ENCODE measurements around the gene RFX8.

DNA sequence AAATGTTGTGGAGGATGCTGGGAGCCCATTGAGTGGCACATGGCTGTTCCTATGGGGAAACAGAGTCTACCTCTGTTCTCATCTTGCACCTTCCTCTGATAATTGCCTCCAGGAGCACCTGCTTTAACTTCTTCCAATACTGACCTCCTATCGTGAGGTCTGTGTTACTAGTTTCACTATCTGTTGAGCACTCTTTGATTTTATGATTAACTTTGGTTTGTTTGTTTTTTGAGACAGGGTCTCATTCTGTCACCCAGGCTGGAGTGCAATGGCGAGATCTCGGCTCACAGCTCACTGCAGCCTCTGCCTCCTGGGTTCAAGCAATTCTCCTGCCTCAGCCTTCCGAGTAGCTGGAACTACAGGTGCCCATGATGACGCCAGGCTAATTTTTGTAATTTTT lies 12.1 kb upstream of the RFX8 start:
- TF ChIP-seq, protein P1, sequence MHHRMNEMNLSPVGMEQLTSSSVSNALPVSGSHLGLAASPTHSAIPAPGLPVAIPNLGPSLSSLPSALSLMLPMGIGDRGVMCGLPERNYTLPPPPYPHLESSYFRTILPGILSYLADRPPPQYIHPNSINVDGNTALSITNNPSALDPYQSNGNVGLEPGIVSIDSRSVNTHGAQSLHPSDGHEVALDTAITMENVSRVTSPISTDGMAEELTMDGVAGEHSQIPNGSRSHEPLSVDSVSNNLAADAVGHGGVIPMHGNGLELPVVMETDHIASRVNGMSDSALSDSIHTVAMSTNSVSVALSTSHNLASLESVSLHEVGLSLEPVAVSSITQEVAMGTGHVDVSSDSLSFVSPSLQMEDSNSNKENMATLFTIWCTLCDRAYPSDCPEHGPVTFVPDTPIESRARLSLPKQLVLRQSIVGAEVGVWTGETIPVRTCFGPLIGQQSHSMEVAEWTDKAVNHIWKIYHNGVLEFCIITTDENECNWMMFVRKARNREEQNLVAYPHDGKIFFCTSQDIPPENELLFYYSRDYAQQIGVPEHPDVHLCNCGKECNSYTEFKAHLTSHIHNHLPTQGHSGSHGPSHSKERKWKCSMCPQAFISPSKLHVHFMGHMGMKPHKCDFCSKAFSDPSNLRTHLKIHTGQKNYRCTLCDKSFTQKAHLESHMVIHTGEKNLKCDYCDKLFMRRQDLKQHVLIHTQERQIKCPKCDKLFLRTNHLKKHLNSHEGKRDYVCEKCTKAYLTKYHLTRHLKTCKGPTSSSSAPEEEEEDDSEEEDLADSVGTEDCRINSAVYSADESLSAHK (CRISPR knock-in tag; IDR thresholded peaks at IDR 0.05; ENCODE audit: borderline replicate concordance), result no peak
- TF ChIP-seq, protein P2, sequence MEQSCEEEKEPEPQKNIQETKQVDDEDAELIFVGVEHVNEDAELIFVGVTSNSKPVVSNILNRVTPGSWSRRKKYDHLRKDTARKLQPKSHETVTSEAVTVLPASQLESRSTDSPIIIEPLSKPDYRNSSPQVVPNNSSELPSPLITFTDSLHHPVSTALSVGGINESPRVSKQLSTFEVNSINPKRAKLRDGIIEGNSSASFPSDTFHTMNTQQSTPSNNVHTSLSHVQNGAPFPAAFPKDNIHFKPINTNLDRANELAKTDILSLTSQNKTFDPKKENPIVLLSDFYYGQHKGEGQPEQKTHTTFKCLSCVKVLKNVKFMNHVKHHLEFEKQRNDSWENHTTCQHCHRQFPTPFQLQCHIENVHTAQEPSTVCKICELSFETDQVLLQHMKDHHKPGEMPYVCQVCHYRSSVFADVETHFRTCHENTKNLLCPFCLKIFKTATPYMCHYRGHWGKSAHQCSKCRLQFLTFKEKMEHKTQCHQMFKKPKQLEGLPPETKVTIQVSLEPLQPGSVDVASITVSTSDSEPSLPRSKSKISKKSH (CRISPR knock-in tag; IDR thresholded peaks at IDR 0.05; ENCODE audit: borderline replicate concordance), result no peak
- TF ChIP-seq ZNF597 (CRISPR knock-in tag; IDR thresholded peaks at IDR 0.05) (no peak), CTCF (CRISPR knock-in tag; IDR thresholded peaks at IDR 0.05) (no peak), SIX4 (CRISPR knock-in tag; IDR thresholded peaks at IDR 0.05) (no peak), TFAP4 (IDR thresholded peaks at IDR 0.05; ENCODE audit: borderline replicate concordance, low read depth) (no peak), JUN (CRISPR knock-in tag; IDR thresholded peaks at IDR 0.05) (no peak), HNF4G (IDR thresholded peaks at IDR 0.05; ENCODE audit: borderline replicate concordance, low read depth, low read length) (no peak), HNF4G (CRISPR knock-in tag; IDR thresholded peaks at IDR 0.05; ENCODE audit: borderline replicate concordance, low read depth) (no peak), CBX2 (IDR thresholded peaks at IDR 0.05; ENCODE audit: low read depth, low read length) (no peak), CBX2 (CRISPR knock-in tag; IDR thresholded peaks at IDR 0.05; ENCODE audit: low read depth) (no peak), GZF1 (CRISPR knock-in tag; IDR thresholded peaks at IDR 0.05) (no peak), RAD21 (CRISPR knock-in tag; IDR thresholded peaks at IDR 0.05) (no peak), JUND (CRISPR knock-in tag; IDR thresholded peaks at IDR 0.05) (no peak)
- TF ChIP-seq, protein P3, sequence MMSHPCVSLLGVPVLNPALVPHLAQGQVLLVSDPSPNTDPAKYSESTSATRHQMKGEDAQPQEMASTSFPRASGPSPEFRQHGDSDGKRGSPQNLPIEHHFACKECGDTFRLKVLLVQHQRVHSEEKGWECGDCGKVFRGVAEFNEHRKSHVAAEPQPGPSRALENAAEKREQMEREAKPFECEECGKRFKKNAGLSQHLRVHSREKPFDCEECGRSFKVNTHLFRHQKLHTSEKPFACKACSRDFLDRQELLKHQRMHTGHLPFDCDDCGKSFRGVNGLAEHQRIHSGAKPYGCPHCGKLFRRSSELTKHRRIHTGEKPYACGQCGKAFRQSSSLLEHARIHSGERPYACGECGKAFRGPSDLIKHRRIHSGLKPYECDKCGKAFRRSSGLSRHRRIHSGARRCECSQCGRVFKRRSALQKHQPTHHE (CRISPR knock-in tag; IDR thresholded peaks at IDR 0.05; ENCODE audit: borderline replicate concordance), result no peak
